ENCODE measurements around the gene POLD4. TPM values are rescaled to one million over a fixed set of nuclear protein-coding genes. Genes with fewer than 3 reads are reported as not detected.

Gene POLD4
- total and polyA plus RNA-seq, 2 of the 13 experiments (the other 11 are each of a cell fraction or from before 2014, with no cell fraction given) = 10.5 to 27.4 TPM

DNA sequence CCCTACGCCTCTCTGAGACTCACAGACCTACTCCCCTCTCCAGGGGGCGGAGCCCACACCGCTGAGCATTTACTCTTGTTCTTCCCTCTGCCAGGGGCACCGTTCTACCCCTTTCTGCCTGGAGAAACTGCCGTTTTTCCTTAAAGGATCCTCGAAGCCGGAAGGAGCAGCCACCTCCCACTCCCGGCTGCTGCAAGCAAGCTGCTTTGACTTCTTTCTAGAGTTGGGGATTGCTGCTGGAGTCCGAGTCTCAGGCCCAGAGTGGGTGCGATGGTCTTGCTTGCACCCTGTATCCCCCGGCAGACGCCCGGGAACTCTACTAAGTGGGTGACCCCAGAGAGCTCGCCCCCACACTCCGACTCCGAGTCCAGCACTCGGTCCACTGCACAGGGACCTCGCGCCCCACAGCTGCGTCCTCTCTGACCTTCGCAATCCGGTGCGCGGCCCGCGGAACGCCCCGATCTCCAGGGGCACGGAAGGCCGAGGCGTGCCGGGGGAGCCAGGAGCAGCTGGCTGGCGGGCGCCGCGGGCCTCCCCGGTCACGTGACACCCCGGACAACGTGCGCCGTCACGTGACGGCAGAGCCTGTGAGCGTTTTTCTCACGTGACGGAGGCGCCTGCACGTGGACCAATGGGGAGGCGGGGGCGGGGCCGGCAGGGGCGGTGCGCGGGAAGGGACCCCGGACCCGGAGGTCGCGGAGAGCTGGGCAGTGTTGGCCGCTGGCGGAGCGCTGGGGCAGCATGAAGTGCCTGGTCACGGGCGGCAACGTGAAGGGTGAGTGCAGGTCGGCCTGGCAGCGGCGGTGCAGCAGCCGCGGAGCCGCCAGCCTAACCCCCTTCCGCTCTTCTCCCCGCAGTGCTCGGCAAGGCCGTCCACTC lies 38.2 kb upstream of the POLD4 start, which contains the start of gene RAD9A (continued):
- TF ChIP-seq MED1 (CRISPR knock-in tag; IDR thresholded peaks at IDR 0.05) = peak; percentile 72
- TF ChIP-seq ZNF12 (CRISPR knock-in tag; IDR thresholded peaks at IDR 0.05) = no peak
- TF ChIP-seq ZFP1 (CRISPR knock-in tag; IDR thresholded peaks at IDR 0.05) = no peak; the same call in 1 of the 2 replicates
- TF ChIP-seq SATB2 (CRISPR knock-in tag; IDR thresholded peaks at IDR 0.05) = no peak
- peak; percentile 84; the same call in 1 of the 2 replicates for TF ChIP-seq ZNF572 (CRISPR knock-in tag; IDR thresholded peaks at IDR 0.05)
- peak; percentile 97 for TF ChIP-seq TGIF2 (CRISPR knock-in tag; IDR thresholded peaks at IDR 0.05)
- peak; percentile 28; the same call in 1 of the 2 replicates for TF ChIP-seq ZNF790 (CRISPR knock-in tag; IDR thresholded peaks at IDR 0.05; ENCODE audit: borderline replicate concordance)
- TF ChIP-seq SP2 (CRISPR knock-in tag; IDR thresholded peaks at IDR 0.05) = peak; percentile 62
- no peak for TF ChIP-seq AGO1 (IDR thresholded peaks at IDR 0.05; ENCODE audit: low read depth, low read length, poor library complexity, severe bottlenecking)
- TF ChIP-seq CBX1 (IDR thresholded peaks at IDR 0.05; ENCODE audit: low read depth) = no peak
- TF ChIP-seq, protein P1, sequence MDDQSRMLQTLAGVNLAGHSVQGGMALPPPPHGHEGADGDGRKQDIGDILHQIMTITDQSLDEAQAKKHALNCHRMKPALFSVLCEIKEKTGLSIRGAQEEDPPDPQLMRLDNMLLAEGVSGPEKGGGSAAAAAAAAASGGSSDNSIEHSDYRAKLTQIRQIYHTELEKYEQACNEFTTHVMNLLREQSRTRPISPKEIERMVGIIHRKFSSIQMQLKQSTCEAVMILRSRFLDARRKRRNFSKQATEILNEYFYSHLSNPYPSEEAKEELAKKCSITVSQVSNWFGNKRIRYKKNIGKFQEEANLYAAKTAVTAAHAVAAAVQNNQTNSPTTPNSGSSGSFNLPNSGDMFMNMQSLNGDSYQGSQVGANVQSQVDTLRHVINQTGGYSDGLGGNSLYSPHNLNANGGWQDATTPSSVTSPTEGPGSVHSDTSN (CRISPR knock-in tag; IDR thresholded peaks at IDR 0.05; ENCODE audit: borderline replicate concordance) = no peak; the same call in 1 of the 2 replicates
- TF ChIP-seq, protein P2, sequence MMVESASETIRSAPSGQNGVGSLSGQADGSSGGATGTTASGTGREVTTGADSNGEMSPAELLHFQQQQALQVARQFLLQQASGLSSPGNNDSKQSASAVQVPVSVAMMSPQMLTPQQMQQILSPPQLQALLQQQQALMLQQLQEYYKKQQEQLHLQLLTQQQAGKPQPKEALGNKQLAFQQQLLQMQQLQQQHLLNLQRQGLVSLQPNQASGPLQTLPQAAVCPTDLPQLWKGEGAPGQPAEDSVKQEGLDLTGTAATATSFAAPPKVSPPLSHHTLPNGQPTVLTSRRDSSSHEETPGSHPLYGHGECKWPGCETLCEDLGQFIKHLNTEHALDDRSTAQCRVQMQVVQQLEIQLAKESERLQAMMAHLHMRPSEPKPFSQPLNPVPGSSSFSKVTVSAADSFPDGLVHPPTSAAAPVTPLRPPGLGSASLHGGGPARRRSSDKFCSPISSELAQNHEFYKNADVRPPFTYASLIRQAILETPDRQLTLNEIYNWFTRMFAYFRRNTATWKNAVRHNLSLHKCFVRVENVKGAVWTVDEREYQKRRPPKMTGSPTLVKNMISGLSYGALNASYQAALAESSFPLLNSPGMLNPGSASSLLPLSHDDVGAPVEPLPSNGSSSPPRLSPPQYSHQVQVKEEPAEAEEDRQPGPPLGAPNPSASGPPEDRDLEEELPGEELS (CRISPR knock-in tag; IDR thresholded peaks at IDR 0.05) = peak; percentile 57; the same call in 1 of the 2 replicates
- TF ChIP-seq TEAD2 (CRISPR knock-in tag; IDR thresholded peaks at IDR 0.05) = 0 out of 2 replicates have a peak, but pooled peaks have one; percentile 34
- TF ChIP-seq, protein P3, sequence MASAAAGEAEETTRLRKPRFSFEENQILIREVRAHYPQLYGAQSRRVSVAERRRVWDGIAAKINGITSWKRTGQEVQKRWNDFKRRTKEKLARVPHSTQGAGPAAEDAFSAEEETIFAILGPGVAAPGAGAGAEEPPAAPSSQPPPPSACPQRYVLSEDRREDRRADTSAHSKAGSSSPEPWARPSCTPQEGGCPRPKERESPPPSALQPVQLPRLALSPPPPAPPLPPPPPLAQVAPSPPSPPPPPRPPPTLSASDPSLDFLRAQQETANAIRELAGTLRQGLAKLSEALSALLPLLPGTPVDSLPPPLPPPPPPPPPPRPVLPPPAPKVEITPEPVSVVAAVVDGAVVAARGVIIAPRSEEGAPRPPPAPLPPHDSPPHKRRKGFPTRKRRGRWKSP (CRISPR knock-in tag; IDR thresholded peaks at IDR 0.05) = peak; percentile 93
- TF ChIP-seq, protein P4, sequence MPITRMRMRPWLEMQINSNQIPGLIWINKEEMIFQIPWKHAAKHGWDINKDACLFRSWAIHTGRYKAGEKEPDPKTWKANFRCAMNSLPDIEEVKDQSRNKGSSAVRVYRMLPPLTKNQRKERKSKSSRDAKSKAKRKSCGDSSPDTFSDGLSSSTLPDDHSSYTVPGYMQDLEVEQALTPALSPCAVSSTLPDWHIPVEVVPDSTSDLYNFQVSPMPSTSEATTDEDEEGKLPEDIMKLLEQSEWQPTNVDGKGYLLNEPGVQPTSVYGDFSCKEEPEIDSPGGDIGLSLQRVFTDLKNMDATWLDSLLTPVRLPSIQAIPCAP (CRISPR knock-in tag; IDR thresholded peaks at IDR 0.05; ENCODE audit: low read depth) = no peak
- TF ChIP-seq POLR2AphosphoS5 (IDR thresholded peaks at IDR 0.05; ENCODE audit: low read depth, low read length) = peak; percentile 78
- TF ChIP-seq RORA (CRISPR knock-in tag; IDR thresholded peaks at IDR 0.05) = no peak
- TF ChIP-seq, protein P5, sequence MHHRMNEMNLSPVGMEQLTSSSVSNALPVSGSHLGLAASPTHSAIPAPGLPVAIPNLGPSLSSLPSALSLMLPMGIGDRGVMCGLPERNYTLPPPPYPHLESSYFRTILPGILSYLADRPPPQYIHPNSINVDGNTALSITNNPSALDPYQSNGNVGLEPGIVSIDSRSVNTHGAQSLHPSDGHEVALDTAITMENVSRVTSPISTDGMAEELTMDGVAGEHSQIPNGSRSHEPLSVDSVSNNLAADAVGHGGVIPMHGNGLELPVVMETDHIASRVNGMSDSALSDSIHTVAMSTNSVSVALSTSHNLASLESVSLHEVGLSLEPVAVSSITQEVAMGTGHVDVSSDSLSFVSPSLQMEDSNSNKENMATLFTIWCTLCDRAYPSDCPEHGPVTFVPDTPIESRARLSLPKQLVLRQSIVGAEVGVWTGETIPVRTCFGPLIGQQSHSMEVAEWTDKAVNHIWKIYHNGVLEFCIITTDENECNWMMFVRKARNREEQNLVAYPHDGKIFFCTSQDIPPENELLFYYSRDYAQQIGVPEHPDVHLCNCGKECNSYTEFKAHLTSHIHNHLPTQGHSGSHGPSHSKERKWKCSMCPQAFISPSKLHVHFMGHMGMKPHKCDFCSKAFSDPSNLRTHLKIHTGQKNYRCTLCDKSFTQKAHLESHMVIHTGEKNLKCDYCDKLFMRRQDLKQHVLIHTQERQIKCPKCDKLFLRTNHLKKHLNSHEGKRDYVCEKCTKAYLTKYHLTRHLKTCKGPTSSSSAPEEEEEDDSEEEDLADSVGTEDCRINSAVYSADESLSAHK (CRISPR knock-in tag; IDR thresholded peaks at IDR 0.05; ENCODE audit: borderline replicate concordance) = no peak
- TF ChIP-seq ZNF24 (IDR thresholded peaks at IDR 0.05) = no peak
- peak; percentile 93; the same call in 1 of the 2 replicates for TF ChIP-seq TMF1 (CRISPR knock-in tag; IDR thresholded peaks at IDR 0.05; ENCODE audit: low read depth)
- no peak for TF ChIP-seq FIP1L1 (IDR thresholded peaks at IDR 0.05; ENCODE audit: borderline replicate concordance, insufficient read depth, low read depth, low read length)
